GM12891 (cell line): ENCODE results near the gene FAM149A.

Experiments used
- DNase-seq: peaks from one replicate; pipeline ENCODE4 v3.0.0; 2011; ENCODE audit warnings: low spot score; ENCODE audit not compliant: insufficient read length
- FAIRE-seq: peaks from 2 replicates; lab custom pipeline; 2011; peaks lifted over from hg19 to GRCh38; lab: Jason Lieb, UNC
- PAX5 ChIP-seq: IDR thresholded peaks from 2 replicates; pipeline ENCODE4 v1.6.1; 2011; ENCODE audit warnings: low read length, moderate library complexity, mild to moderate bottlenecking; ENCODE audit not compliant: insufficient read depth, severe bottlenecking
- POLR2A ChIP-seq: IDR thresholded peaks from 2 replicates; pipeline ENCODE4 v1.6.1; 2011; ENCODE audit warnings: low read depth, low read length, control low read depth
- POLR2AphosphoS5 ChIP-seq: IDR thresholded peaks from 2 replicates; pipeline ENCODE4 v1.6.1; 2011; ENCODE audit warnings: low read depth, low read length, control low read depth
- POU2F2 ChIP-seq: IDR thresholded peaks from 2 replicates; pipeline ENCODE4 v1.6.1; 2011; ENCODE audit warnings: low read depth, mild to moderate bottlenecking, control low read depth, low read length, moderate library complexity
- SPI1 ChIP-seq: IDR thresholded peaks from 2 replicates; pipeline ENCODE4 v1.6.1; 2011; ENCODE audit warnings: low read depth, low read length, control low read depth
- TAF1 ChIP-seq: IDR thresholded peaks from 2 replicates; pipeline ENCODE4 v1.6.1; 2011; ENCODE audit warnings: low read depth, low read length, control low read depth

Gene FAM149A

GRCh38 chr4:186217733-186218293, 113.3 kb downstream of the FAM149A start:
- TF ChIP-seq POLR2AphosphoS5 (no peak), POLR2A (no peak), TAF1 (no peak), SPI1 (no peak), PAX5 (no peak), POU2F2 (no peak)
- no peak for FAIRE-seq
- DNase-seq = no peak

GRCh38 chr4:186221624-186222023, 117.1 kb downstream of the FAM149A start:
- FAIRE-seq = no peak
- no peak for DNase-seq
- no peak for TF ChIP-seq TAF1
- TF ChIP-seq POLR2AphosphoS5 = no peak
